ENCODE results near the gene DLL4.

The DLL4 gene

GRCh38 chr15:40927495-40927872 lies 1.7 kb upstream of the DLL4 start:
- Histone ChIP-seq H3K4me1 (ENCODE audit: control insufficient read depth, insufficient read depth, low read length) (peaks cover 54% of the 10 kb centered on the region), H3K36me3 (ENCODE audit: control insufficient read depth, insufficient read depth, low read length) (no peaks in the 10 kb centered on the region), H3K27me3 (ENCODE audit: control insufficient read depth, insufficient read depth, low read length, poor library complexity, severe bottlenecking) (peaks cover 100% of the 10 kb centered on the region), H3K9me3 (ENCODE audit: control insufficient read depth, low read length) (no peaks in the 10 kb centered on the region), H3K4me3 (ENCODE audit: insufficient read depth, low read depth, low read length) (no peak overlapping the region), H3K27ac (ENCODE audit: insufficient read depth, low read depth, low read length, poor library complexity, severe bottlenecking) (no peak overlapping the region)
- 5 to 6% methylated on average over 23 of the region's 24 CpGs for WGBS, 2 experiments

DNA sequence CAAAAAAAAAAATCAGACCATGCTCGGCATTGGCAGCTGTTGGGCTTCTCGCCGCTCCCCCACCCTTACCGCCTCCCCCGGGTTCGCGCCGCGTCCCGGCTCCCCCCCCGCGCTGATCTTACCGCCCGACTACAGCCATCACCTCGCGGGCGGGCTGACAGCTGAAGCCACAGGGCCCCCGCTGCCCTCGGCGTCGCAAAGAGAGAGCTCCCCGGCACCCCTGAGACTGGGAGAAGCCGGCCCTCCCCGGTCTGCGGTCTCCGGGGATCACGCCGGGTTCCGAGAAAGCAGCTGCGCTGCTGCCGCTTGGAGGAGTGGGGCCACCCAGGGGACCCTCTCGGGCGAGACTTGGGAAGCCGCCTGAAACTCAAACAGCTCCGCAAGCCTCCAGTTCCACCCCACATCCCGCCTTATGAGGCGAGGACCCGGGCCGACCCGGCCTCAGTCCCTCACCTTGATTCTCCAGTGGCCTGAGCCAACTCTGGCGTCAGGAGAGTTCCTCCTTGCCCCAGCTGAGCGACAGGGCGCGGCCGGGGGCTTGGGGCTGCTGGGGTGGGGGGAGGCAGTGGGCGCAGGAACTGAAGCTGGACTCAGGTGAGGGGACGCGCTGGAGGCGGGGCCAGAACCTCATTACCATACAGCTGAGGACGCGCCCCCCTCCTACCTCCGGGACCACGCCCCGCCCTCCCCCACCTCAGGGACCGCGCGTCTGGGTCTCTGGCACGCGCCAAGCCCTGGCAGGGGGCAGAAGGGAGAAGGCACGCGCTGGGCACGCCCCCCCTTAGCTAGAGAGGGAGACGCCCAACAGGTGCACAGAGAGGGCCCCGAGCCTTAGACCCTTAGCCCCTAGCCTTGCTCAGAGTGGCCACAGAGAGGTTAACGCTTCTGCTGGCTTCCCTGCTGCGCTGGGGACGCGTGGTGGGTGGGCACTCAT lies 1.0 kb upstream of the DLL4 start:
- Histone ChIP-seq H3K27me3 (ENCODE audit: control insufficient read depth, insufficient read depth, low read length, poor library complexity, severe bottlenecking) (peaks cover 100% of the 10 kb centered on the region), H3K27ac (ENCODE audit: insufficient read depth, low read depth, low read length, poor library complexity, severe bottlenecking) (no peak overlapping the region), H3K4me1 (ENCODE audit: control insufficient read depth, insufficient read depth, low read length) (peaks cover 54% of the 10 kb centered on the region), H3K4me3 (ENCODE audit: insufficient read depth, low read depth, low read length) (peak overlapping the region; percentile 29), H3K36me3 (ENCODE audit: control insufficient read depth, insufficient read depth, low read length) (no peaks in the 10 kb centered on the region), H3K9me3 (ENCODE audit: control insufficient read depth, low read length) (no peaks in the 10 kb centered on the region)
- WGBS, 2 experiments = 1% methylated on average over 68 of the region's 68 CpGs

DNA sequence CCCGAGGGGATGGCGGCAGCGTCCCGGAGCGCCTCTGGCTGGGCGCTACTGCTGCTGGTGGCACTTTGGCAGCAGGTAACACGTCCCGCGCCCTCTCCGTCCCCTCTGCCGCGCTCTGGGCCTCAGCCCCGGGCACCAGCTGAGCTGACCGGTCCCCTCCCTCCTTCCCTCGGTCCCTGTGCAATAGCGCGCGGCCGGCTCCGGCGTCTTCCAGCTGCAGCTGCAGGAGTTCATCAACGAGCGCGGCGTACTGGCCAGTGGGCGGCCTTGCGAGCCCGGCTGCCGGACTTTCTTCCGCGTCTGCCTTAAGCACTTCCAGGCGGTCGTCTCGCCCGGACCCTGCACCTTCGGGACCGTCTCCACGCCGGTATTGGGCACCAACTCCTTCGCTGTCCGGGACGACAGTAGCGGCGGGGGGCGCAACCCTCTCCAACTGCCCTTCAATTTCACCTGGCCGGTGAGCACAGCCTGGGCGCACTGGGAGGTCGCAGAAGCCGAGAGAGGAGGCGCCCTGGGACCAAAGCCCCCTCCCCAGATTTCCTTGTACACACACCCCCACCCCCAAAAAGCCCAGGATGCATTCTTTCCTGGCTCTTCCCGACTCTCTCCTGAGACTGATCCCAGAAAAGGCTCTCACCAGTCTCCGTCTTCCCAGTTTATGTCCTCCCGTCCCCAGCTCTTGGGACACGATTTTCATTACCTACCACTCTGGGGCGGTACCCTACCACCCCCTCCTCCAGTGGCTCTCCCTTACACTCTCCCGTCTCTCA lies 705 bp downstream of the DLL4 start:
- no peak overlapping the region for H3K27ac ChIP-seq (ENCODE audit: insufficient read depth, low read depth, low read length, poor library complexity, severe bottlenecking)
- H3K27me3 ChIP-seq (ENCODE audit: control insufficient read depth, insufficient read depth, low read length, poor library complexity, severe bottlenecking) = peaks cover 91% of the 10 kb centered on the region
- H3K4me3 ChIP-seq (ENCODE audit: insufficient read depth, low read depth, low read length) = peak overlapping the region; percentile 29
- H3K4me1 ChIP-seq (ENCODE audit: control insufficient read depth, insufficient read depth, low read length) = peaks cover 54% of the 10 kb centered on the region
- no peaks in the 10 kb centered on the region for H3K9me3 ChIP-seq (ENCODE audit: control insufficient read depth, low read length)
- 1% methylated on average over 56 of the region's 56 CpGs for WGBS, 2 experiments
- no peaks in the 10 kb centered on the region for H3K36me3 ChIP-seq (ENCODE audit: control insufficient read depth, insufficient read depth, low read length)

- H3K27ac ChIP-seq (ENCODE audit: insufficient read depth, low read depth, low read length, poor library complexity, severe bottlenecking) = no peak overlapping the region
- H3K27me3 ChIP-seq (ENCODE audit: control insufficient read depth, insufficient read depth, low read length, poor library complexity, severe bottlenecking) = peaks cover 91% of the 10 kb centered on the region
- H3K4me3 ChIP-seq (ENCODE audit: insufficient read depth, low read depth, low read length) = peak overlapping the region; percentile 22
- WGBS, 2 experiments = 2% methylated on average over 46 of the region's 46 CpGs
- H3K36me3 ChIP-seq (ENCODE audit: control insufficient read depth, insufficient read depth, low read length) = no peaks in the 10 kb centered on the region
- no peaks in the 10 kb centered on the region for H3K9me3 ChIP-seq (ENCODE audit: control insufficient read depth, low read length)
- peaks cover 47% of the 10 kb centered on the region for H3K4me1 ChIP-seq (ENCODE audit: control insufficient read depth, insufficient read depth, low read length)
Measured at GRCh38 chr15:40930430-40931299, 1.5 kb downstream of the DLL4 start.

DNA sequence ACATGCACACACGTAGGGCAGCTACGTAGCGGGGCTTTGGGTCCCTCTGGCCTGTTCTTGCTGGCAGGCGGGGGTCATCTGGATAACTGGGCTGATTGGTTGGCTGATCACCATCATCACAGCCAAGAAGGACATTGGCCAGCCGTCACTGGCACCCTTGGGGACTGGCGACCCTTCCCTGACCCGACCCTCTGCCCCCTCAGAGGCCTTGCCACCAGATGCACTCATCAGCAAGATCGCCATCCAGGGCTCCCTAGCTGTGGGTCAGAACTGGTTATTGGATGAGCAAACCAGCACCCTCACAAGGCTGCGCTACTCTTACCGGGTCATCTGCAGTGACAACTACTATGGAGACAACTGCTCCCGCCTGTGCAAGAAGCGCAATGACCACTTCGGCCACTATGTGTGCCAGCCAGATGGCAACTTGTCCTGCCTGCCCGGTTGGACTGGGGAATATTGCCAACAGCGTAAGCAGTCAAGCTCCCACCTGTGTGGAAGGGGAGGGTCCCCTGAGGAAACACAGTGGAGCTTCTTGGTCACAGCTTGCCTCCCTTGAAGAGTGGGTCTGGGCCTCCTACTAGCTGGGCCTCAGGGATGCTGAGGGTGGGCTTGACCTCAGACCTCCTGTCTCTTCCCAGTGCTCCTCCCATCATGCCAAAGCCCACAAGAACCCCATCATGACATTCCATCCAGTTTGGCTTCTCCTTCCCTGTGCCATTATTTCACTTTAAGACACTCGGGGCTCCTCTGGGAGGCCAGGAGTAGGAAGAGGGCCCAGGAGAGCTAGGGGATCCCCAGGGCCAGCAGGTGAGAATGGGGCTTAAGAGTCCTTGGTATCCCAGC lies 2.4 kb downstream of the DLL4 start:
- Histone ChIP-seq H3K4me3 (ENCODE audit: insufficient read depth, low read depth, low read length) (no peak overlapping the region), H3K27me3 (ENCODE audit: control insufficient read depth, insufficient read depth, low read length, poor library complexity, severe bottlenecking) (peaks cover 83% of the 10 kb centered on the region), H3K9me3 (ENCODE audit: control insufficient read depth, low read length) (no peaks in the 10 kb centered on the region), H3K27ac (ENCODE audit: insufficient read depth, low read depth, low read length, poor library complexity, severe bottlenecking) (no peak overlapping the region), H3K4me1 (ENCODE audit: control insufficient read depth, insufficient read depth, low read length) (peaks cover 41% of the 10 kb centered on the region), H3K36me3 (ENCODE audit: control insufficient read depth, insufficient read depth, low read length) (no peaks in the 10 kb centered on the region)
- 75 to 78% methylated on average over 16 of the region's 16 CpGs for WGBS, 2 experiments

- Histone ChIP-seq H3K9me3 (ENCODE audit: control insufficient read depth, low read length) (no peaks in the 10 kb centered on the region), H3K27me3 (ENCODE audit: control insufficient read depth, insufficient read depth, low read length, poor library complexity, severe bottlenecking) (peaks cover 76% of the 10 kb centered on the region), H3K4me3 (ENCODE audit: insufficient read depth, low read depth, low read length) (no peak overlapping the region), H3K36me3 (ENCODE audit: control insufficient read depth, insufficient read depth, low read length) (no peaks in the 10 kb centered on the region), H3K4me1 (ENCODE audit: control insufficient read depth, insufficient read depth, low read length) (peaks cover 40% of the 10 kb centered on the region), H3K27ac (ENCODE audit: insufficient read depth, low read depth, low read length, poor library complexity, severe bottlenecking) (no peak overlapping the region)
- 69 to 70% methylated on average over 8 of the region's 8 CpGs for WGBS, 2 experiments
Measured at GRCh38 chr15:40932156-40932555, 3.0 kb downstream of the DLL4 start.

DNA sequence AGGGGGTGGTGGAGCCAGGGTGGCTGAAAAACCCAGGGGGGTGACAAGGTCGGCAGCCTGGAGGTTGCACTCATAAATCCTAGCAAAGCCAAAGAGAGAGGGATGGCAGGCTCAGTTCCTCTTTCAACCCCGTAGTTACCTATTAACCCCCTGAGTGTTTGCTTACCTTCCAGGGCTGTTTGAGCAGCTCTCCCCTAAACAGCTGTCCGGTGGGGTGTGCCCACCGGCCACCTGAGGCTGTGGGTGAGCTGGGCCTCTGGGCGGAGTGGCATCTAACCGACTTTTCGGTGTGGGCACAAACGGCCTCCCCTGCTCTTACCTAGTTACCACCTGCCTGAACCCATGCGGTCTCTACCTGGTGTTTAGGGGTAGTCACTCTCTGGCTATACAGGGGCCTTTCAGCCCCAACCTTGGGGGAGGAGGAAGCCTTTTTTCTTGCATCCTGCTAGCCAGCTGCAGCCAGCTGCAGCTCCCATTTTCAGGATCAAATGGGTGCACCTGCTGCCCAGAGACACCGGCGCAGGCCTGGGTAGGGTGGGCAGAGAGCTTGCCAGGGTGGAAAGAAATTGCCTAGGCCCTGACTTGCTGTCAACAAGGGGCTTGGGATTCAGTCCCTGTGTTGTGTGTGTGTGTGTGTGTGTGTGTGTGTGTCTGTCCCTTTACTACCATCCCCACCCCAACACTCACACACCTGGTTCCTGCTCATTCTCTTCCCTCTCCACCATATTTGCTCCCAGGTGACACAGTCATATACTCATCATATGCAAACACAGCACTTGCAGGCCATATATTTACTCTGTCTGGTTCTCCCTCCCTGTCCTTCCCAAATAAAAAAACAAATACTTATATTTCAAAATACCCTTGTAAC lies 3.7 kb downstream of the DLL4 start:
- Histone ChIP-seq H3K9me3 (ENCODE audit: control insufficient read depth, low read length) (no peaks in the 10 kb centered on the region), H3K4me3 (ENCODE audit: insufficient read depth, low read depth, low read length) (no peak overlapping the region), H3K27ac (ENCODE audit: insufficient read depth, low read depth, low read length, poor library complexity, severe bottlenecking) (no peak overlapping the region), H3K36me3 (ENCODE audit: control insufficient read depth, insufficient read depth, low read length) (no peaks in the 10 kb centered on the region), H3K4me1 (ENCODE audit: control insufficient read depth, insufficient read depth, low read length) (peaks cover 34% of the 10 kb centered on the region), H3K27me3 (ENCODE audit: control insufficient read depth, insufficient read depth, low read length, poor library complexity, severe bottlenecking) (peaks cover 69% of the 10 kb centered on the region)
- WGBS, 2 experiments = 82 to 83% methylated on average over 11 of the region's 11 CpGs

- no peaks in the 10 kb centered on the region for H3K9me3 ChIP-seq (ENCODE audit: control insufficient read depth, low read length)
- no peak overlapping the region for H3K4me3 ChIP-seq (ENCODE audit: insufficient read depth, low read depth, low read length)
- no peaks in the 10 kb centered on the region for H3K36me3 ChIP-seq (ENCODE audit: control insufficient read depth, insufficient read depth, low read length)
- H3K27ac ChIP-seq (ENCODE audit: insufficient read depth, low read depth, low read length, poor library complexity, severe bottlenecking) = no peak overlapping the region
- peaks cover 63% of the 10 kb centered on the region for H3K27me3 ChIP-seq (ENCODE audit: control insufficient read depth, insufficient read depth, low read length, poor library complexity, severe bottlenecking)
- H3K4me1 ChIP-seq (ENCODE audit: control insufficient read depth, insufficient read depth, low read length) = peaks cover 28% of the 10 kb centered on the region
- 81 to 88% methylated on average over 3 of the region's 3 CpGs for WGBS, 2 experiments
Measured at GRCh38 chr15:40933517-40933902, 4.4 kb downstream of the DLL4 start.

- 92% methylated on average over 6 of the region's 6 CpGs for WGBS, 2 experiments
- H3K4me1 ChIP-seq (ENCODE audit: control insufficient read depth, insufficient read depth, low read length) = peaks cover 21% of the 10 kb centered on the region
- H3K36me3 ChIP-seq (ENCODE audit: control insufficient read depth, insufficient read depth, low read length) = no peaks in the 10 kb centered on the region
- peaks cover 53% of the 10 kb centered on the region for H3K27me3 ChIP-seq (ENCODE audit: control insufficient read depth, insufficient read depth, low read length, poor library complexity, severe bottlenecking)
- H3K27ac ChIP-seq (ENCODE audit: insufficient read depth, low read depth, low read length, poor library complexity, severe bottlenecking) = no peak overlapping the region
- no peaks in the 10 kb centered on the region for H3K9me3 ChIP-seq (ENCODE audit: control insufficient read depth, low read length)
- no peak overlapping the region for H3K4me3 ChIP-seq (ENCODE audit: insufficient read depth, low read depth, low read length)
Measured at GRCh38 chr15:40934457-40934856, 5.3 kb downstream of the DLL4 start.

Measured in ectodermal cell (in vitro differentiated cells).